ENCODE measurements around the gene KCNJ6. TPM values are rescaled to one million over a fixed set of nuclear protein-coding genes. Genes with fewer than 3 reads are reported as not detected.
"Not testable (repeated sequence)": the region's sequence is repeated elsewhere in the genome, so short reads cannot be mapped to it uniquely, and the experiment has no call there.

KCNJ6 gene
- total RNA-seq, 1 experiment from 2014 or later: 1.2 TPM

- WGBS (ENCODE audit: extremely low coverage, insufficient read length, low lambda C conversion rate): no CpG with 5 or more reads among the region's 8 CpGs
- Histone ChIP-seq H3K79me1 (ENCODE audit: insufficient read depth, low read depth, low read length, poor library complexity, severe bottlenecking) (no peaks in the 10 kb centered on the region), H4K20me1 (ENCODE audit: control insufficient read depth, insufficient read depth, insufficient read length) (no peaks in the 10 kb centered on the region), H3K23me2 (ENCODE audit: insufficient read length, low read depth, low read length, poor library complexity, severe bottlenecking) (no peaks in the 10 kb centered on the region), H3K4me1 (ENCODE audit: insufficient read depth, low read length) (peaks cover 2% of the 10 kb centered on the region; the same call in 1 of the 2 replicates), H3K27me3 (ENCODE audit: insufficient read depth, low read length) (no peaks in the 10 kb centered on the region; the same call in 1 of the 2 replicates), H3K4me2 (ENCODE audit: insufficient read depth, insufficient read length, low read length) (no peak overlapping the region), H3K9me3 (ENCODE audit: control insufficient read depth, low read depth, low read length) (no peaks in the 10 kb centered on the region), H4K8ac (replicated peaks; ENCODE audit: insufficient read length, low read depth, low read length) (no peak overlapping the region), H3K18ac (ENCODE audit: insufficient read length, low read depth, low read length) (no peak overlapping the region), H2BK20ac (ENCODE audit: low read depth, low read length, poor library complexity, severe bottlenecking) (no peak overlapping the region), H3K56ac (ENCODE audit: insufficient read length, low read depth, low read length) (no peak overlapping the region), H2BK12ac (ENCODE audit: insufficient read length, low read depth, low read length) (no peak overlapping the region), H2AK5ac (ENCODE audit: insufficient read length, low read length) (no peak overlapping the region), H4K91ac (ENCODE audit: insufficient read length, low read depth, low read length) (no peak overlapping the region), H3K14ac (ENCODE audit: insufficient read depth, low read length) (no peak overlapping the region), H2BK120ac (ENCODE audit: low read depth, low read length, poor library complexity, severe bottlenecking) (no peak overlapping the region), H4K5ac (ENCODE audit: insufficient read length, low read depth, low read length) (no peak overlapping the region), H3K4ac (ENCODE audit: low read depth, low read length) (no peak overlapping the region), H3K23ac (ENCODE audit: insufficient read length, low read depth, low read length) (no peak overlapping the region), H2BK5ac (ENCODE audit: insufficient read length, low read length) (no peak overlapping the region), H3K9ac (ENCODE audit: extremely low read depth, insufficient read length, low read length) (no peak overlapping the region), H3T11ph (ENCODE audit: low read length) (no peak overlapping the region), H2BK15ac (ENCODE audit: low read depth, low read length) (no peak overlapping the region), H3K27ac (ENCODE audit: insufficient read length, low read depth, low read length) (no peak overlapping the region), H2AFZ (ENCODE audit: low read length) (no peak overlapping the region), H3K79me2 (ENCODE audit: insufficient read depth, low read length) (no peaks in the 10 kb centered on the region)
- TF ChIP-seq CTCF (conservative IDR thresholded peaks at IDR 0.05): no peak
- Mint-ChIP-seq H3K27me3 (ENCODE audit: low read depth) (no peaks in the 10 kb centered on the region), H3K4me3 (no peak overlapping the region), H3K36me3 (ENCODE audit: insufficient read depth in 1 of 3, low read depth in 3 of 3) (no peaks in the 10 kb centered on the region; a peak in 1 of 7 replicates), H3K9me3 (peaks cover 0 to 2% of the 10 kb centered on the region in 2 experiments; a peak in 1 of 5 replicates), H3K27ac (no peak overlapping the region; a peak in 1 of 7 replicates), H3K4me1 (peaks cover 14 to 26% of the 10 kb centered on the region in 2 experiments)
- DNase-seq: peak; percentile 69
Measured at GRCh38 chr21:37644636-37645035, 271.6 kb downstream of the KCNJ6 start.

- not testable (repeated sequence) for H4K5ac ChIP-seq (ENCODE audit: insufficient read length, low read depth, low read length); H3K27me3 Mint-ChIP-seq (ENCODE audit: low read depth); H3K36me3 Mint-ChIP-seq (ENCODE audit: insufficient read depth in 1 of 3, low read depth in 3 of 3); H3K4ac ChIP-seq (ENCODE audit: low read depth, low read length); H2BK20ac ChIP-seq (ENCODE audit: low read depth, low read length, poor library complexity, severe bottlenecking); DNase-seq; H3K9ac ChIP-seq (ENCODE audit: extremely low read depth, insufficient read length, low read length); H3K14ac ChIP-seq (ENCODE audit: insufficient read depth, low read length); H3K23me2 ChIP-seq (ENCODE audit: insufficient read length, low read depth, low read length, poor library complexity, severe bottlenecking); H3T11ph ChIP-seq (ENCODE audit: low read length); H4K8ac ChIP-seq (replicated peaks; ENCODE audit: insufficient read length, low read depth, low read length); H2BK120ac ChIP-seq (ENCODE audit: low read depth, low read length, poor library complexity, severe bottlenecking); H3K4me1 ChIP-seq (ENCODE audit: insufficient read depth, low read length); H3K79me1 ChIP-seq (ENCODE audit: insufficient read depth, low read depth, low read length, poor library complexity, severe bottlenecking); H2AK5ac ChIP-seq (ENCODE audit: insufficient read length, low read length); H3K23ac ChIP-seq (ENCODE audit: insufficient read length, low read depth, low read length); H3K27ac ChIP-seq (ENCODE audit: insufficient read length, low read depth, low read length); H3K27ac Mint-ChIP-seq; H4K91ac ChIP-seq (ENCODE audit: insufficient read length, low read depth, low read length); H3K4me3 Mint-ChIP-seq; H3K4me2 ChIP-seq (ENCODE audit: insufficient read depth, insufficient read length, low read length); H3K79me2 ChIP-seq (ENCODE audit: insufficient read depth, low read length); H3K9me3 Mint-ChIP-seq; H2BK15ac ChIP-seq (ENCODE audit: low read depth, low read length); H2AFZ ChIP-seq (ENCODE audit: low read length); H2BK5ac ChIP-seq (ENCODE audit: insufficient read length, low read length); H3K18ac ChIP-seq (ENCODE audit: insufficient read length, low read depth, low read length); H2BK12ac ChIP-seq (ENCODE audit: insufficient read length, low read depth, low read length); H3K56ac ChIP-seq (ENCODE audit: insufficient read length, low read depth, low read length); H3K9me3 ChIP-seq (ENCODE audit: control insufficient read depth, low read depth, low read length); H4K20me1 ChIP-seq (ENCODE audit: control insufficient read depth, insufficient read depth, insufficient read length); H3K27me3 ChIP-seq (ENCODE audit: insufficient read depth, low read length)
- peaks cover 14 to 26% of the 10 kb centered on the region in 2 experiments for H3K4me1 Mint-ChIP-seq
Measured at GRCh38 chr21:37643862-37644261, 272.4 kb downstream of the KCNJ6 start.

Data from H9 (cell line).